AG09319 (cell line): Measurements from ENCODE around the gene SYNE2.

Experiments used
- DNase-seq: peaks from one replicate; pipeline ENCODE4 v3.0.0-alpha.2; 2010; ENCODE audit warnings: low read depth; ENCODE audit errors: extremely low read depth
- CTCF ChIP-seq: IDR thresholded peaks from 2 replicates; pipeline ENCODE4 v1.5.1; 2011; ENCODE audit warnings: low read depth, mild to moderate bottlenecking, inconsistent platforms, low read length, moderate library complexity

The SYNE2 gene

GRCh38 chr14:64232944-64233343 is 380.1 kb downstream of the SYNE2 start:
- no peak for DNase-seq
- TF ChIP-seq CTCF, result no peak

GRCh38 chr14:64233531-64234190 is 380.9 kb downstream of the SYNE2 start:
- no peak for TF ChIP-seq CTCF
- DNase-seq, result no peak

GRCh38 chr14:64234877-64235651 is 382.3 kb downstream of the SYNE2 start:
- DNase-seq, result no peak
- TF ChIP-seq CTCF, result no peak

- no peak for TF ChIP-seq CTCF
- DNase-seq, result no peak
Observed at GRCh38 chr14:64235652-64236640, 383.1 kb downstream of the SYNE2 start.

GRCh38 chr14:64238049-64238448 is 385.2 kb downstream of the SYNE2 start:
- no peak for DNase-seq
- TF ChIP-seq CTCF, result no peak

GRCh38 chr14:64238631-64239030 is 385.8 kb downstream of the SYNE2 start:
- TF ChIP-seq CTCF, result no peak
- no peak for DNase-seq

GRCh38 chr14:64244279-64244678 is 391.5 kb downstream of the SYNE2 start:
- TF ChIP-seq CTCF, result no peak
- DNase-seq, result no peak
